Pons (tissue), 1 donor: ENCODE data around the gene TCF12.
A peak's percentile ranks its signal among the peaks of the same experiment; 100 is the strongest.

Experiments used
- DNase-seq: peaks from one replicate; pipeline ENCODE4 v3.0.0-alpha.2; 2016; ENCODE audit warnings: low spot score

TCF12 gene

DNA sequence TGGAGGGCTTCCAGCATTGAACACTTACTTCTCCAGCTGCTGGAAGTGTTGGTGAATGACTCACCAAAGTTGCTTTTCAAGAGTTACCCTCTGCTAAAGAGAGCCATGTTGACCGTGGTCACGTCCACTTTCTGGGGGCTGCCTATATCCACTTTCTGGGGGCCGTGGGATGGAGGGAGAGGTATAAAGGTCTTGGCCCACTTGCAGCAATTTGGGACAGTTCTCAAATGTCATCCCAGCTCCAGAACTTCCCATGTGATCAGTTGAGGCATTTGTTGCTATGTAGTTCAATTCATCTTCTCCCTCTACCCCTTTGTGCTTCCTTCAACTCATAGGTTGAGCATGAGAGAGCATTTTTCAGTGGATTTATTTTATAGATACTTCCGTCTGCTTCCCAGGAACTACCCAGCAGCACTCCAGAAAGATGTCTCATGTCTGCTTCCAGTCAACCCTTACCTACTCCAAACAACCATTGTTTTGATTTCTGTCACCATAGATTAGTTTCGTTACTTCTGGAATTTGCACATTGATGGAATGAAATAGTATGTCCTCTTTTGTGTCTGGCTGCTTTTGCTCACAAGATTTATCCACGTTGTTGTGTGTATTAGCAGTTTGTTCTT, 130.6 kb downstream of the TCF12 start:
- no peak for DNase-seq

DNA sequence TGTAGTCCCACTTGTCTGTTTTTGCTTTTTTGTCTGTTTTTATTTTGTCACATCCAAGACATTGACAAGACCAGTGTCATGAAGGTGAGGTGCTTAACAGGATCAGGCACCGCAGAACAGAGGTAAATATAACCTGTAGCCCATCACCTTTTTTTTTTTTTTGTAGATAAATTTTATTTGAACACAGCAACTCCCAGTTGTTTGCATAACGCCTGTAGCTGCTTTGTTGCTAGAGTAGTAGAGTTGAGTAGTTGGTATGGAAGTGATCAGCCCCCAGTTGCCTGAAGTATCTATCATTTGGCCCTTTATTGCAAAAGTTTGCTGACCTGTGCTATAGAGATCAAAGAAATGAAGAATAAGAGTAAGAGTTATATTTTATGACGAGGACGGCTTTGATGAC, 135.0 kb downstream of the TCF12 start:
- no peak for DNase-seq

DNA sequence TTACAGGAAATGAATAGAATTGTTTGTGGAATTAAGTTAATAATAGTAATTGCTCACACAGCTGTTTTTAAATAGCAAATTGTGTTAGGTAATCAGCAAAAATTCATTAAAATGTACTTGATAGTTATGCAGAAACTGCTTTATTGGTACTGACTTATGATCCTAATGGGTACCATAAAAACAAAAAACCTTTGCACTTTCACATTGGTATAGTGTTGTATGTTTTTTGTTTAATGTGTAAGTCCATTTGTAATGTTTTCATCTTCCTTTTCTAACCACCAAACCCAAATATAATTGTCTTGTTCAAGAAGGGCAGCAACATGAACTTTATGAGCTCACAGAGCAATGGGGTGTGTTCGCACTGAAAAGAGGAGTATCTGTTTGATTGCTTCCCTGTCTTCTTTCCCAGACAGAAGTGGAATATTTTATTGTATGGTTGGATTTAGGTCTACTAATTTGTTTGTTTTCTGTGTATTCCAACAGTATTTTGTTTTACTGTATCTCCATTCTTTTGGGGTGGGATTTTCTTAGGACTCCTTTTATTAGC, 135.8 kb downstream of the TCF12 start:
- no peak for DNase-seq

DNA sequence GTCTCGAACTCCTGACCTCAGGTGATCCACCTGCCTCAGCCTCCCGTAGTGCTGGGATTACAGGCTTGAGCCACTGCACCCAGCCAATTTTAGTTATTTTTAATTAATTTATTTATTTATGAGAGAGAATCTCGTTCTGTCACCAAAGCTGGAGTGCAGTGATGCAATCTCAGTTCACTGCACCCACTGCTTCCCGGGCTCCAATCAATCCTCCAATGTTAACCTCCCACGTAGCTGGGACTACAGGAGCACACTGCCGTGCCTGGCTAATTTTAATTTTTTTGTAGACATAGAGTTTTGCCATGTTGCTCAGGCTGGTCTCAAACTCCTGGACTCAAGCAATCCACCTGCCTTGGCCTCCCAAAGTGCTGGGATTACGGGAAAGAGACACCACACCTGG, 137.9 kb downstream of the TCF12 start:
- DNase-seq, result no peak

DNA sequence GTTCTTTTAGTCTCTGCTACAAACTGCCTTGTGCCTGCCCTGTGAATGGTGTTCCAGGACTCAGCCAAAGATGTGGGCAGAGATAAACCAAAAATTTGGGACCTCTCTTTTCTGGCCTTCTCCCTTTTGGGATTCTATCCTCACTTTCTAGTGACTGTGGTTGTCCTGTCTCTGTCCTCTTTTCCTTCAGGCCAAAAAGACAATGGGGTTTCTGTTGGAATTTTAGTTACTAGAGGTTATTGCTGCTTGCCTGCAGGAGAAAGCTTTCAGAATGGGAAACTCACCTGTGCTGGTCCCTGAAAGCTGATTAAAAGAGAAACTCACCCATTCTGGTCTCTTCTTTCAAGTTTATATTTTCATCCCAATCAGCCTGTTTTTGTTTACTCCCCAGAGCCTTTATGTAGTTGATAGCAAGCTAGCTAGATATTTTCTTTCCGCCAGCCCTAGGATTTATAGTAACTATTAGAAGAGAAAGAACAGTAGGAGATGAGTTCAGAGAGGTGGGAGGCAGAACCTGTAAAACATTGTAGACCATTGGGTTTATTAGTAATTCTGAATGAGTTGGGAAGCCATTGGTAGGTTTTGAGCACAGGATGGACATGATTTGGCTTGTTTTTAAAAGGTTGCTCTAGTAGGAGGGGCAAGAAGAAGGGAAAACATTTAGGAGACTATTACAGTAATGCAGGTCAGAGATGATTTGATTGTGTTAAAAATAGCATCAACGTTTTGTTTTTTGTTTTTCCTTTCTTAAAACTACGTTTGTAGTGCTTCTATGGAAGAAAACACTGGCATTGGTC, 138.9 kb downstream of the TCF12 start:
- no peak for DNase-seq

DNA sequence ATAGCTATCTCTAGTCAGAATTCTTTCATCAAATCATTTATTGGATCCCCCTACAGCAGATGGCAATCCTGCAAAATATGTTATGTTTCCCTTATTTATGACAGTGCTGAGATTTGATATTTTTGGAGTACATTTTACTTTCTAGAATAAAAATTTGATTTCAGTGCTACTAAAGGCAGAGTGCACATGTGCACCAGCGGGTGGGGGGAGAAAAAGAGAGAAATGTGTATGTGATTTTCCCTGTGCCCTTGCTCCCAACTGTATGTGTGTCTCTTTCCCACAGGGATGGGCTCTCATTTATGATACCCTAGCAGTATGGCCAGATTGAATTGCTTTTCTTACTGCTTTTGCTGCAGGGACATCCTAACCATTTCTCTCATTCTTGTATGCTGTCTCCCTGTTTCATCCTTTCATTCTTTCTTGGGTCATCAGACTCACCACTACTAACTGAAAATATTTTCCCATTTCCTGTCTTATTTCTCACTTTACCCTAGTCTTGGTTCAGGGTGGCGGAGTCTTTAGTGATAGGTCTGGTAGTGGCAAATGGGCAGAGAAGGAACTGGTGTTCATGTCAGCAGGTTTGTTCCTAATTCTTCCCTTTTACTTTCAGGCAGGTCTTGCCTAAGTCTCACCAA, 140.7 kb downstream of the TCF12 start:
- DNase-seq, result no peak

DNA sequence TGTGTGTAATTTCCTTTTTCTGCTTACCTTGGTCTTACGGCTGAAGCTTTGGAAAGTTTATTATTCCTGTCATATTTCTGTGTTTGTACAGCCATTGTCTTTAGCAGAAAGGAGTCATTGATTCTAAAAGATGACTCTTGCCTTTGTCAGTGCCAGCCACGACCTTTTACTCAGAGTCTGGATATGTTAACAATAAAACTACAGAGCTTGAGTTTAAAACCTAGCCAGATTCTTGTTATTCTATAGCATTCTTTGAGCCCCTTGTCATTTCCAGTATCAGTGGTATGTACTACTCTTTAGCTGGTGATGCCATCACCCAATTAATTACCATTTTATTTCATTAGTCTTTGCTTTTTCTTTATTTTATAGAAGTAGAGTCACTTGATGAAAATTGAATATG, 142.4 kb downstream of the TCF12 start:
- DNase-seq, result peak; percentile 97

DNA sequence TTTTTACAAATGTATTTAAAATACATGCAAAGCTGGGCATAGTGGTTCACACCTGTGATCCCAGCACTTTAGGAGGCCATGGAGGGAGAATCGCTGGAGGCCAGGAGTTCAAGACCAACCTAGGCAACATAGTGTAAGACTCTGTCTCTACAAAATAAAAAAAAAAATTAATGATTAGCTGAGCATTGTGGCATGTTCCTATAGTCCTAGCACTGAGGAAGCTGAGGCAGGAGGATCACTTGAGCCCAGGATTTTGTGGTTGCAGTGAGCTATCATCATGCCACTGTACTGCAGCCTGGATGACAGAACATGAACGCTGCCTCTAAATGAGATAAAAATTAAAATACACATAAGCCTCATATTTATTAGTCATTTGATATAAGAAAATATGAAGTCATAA, 142.8 kb downstream of the TCF12 start:
- no peak for DNase-seq

DNA sequence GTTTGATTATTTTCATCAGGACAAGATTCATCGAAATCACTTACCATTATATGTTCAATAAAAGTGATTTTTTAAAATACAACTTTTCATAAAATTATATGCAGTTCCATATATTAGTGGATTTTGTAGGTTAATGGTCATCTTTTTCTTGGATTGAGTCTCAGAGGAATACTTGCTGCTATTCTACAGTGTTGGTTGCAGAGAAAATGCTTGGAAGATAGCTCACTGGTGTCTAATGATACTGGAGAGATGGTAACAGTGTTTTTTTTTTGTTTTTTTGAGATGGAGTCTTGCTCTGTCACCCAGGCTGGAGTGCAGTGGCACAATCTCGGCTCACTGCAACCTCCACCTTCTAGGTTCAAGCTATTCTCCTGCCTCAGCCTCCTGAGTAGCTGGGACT, 143.3 kb downstream of the TCF12 start:
- no peak for DNase-seq

DNA sequence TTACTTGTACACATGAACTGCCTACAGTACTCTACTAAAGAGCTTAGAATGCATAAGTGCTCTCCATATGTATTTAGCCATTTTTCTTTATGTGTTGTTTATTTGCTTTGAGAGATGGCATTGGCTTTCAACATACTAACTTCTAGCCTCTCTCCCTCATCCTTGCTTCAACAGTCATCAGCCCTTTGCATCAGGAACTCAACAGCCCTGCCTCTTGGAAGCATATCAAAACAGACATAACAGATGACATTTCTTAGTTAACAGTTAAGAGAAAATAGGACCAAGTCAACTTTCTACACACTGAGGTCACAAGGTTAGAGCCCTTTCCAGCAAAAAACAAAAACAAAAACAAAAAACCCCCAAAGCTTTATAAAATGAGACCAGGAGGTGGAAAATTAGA, 145.6 kb downstream of the TCF12 start:
- no peak for DNase-seq

DNA sequence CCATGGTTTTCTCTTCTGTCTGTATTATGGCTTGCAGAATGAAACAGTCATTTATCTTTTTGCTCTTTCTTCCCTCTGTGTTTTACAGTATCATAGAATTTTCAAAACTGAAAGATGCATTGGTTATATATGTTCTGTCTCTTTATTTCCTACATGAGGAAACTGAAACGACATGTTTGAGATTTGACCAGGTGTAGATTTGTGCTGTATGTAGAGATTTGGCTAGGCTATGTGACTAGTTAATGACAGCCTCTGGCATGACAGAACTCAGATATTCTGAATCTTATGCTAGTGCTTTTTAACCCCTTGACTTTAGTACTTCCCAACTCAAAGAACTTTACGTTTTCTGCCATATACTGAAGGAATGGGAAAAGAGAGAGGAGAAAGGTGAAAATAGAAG, 151.0 kb downstream of the TCF12 start:
- no peak for DNase-seq

DNA sequence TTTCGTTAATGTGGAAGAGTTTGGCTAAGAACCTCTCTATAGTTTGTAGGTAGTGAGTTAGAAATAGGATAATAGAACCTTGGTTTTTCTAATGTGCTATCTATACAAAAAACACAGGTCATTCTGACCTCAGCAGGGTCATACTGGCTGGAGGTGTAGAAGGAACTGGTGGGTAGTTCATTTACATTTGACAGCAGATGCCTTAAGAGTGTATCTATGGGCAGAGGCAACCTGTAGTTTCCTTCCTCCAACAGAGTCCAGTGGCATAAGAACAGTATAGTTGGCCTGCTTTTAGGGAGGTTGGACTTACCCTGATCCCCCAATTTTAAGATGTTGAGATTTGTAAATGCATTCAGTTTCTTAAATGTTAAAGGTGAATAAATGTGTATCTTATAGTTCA, 152.2 kb downstream of the TCF12 start:
- DNase-seq, result no peak

DNA sequence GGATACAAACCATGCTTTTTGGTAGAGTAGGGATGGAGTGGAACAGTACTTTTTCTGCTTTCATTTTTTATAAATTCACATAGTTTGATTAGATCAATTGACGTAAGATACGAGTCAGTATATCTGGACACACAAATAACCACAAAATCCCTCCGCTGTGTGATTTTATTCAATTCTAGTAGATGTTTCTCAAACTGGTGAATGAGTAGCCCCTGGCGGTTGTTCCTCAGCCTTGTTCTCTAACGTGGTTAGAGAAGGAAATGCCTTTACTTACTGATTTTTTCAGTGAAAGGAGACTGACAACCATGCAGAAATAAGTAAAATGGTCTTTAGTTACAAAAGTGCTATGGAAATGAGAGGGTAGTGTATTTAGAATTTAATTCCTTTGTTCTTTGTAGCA, 161.0 kb downstream of the TCF12 start:
- DNase-seq, result peak; percentile 93

DNA sequence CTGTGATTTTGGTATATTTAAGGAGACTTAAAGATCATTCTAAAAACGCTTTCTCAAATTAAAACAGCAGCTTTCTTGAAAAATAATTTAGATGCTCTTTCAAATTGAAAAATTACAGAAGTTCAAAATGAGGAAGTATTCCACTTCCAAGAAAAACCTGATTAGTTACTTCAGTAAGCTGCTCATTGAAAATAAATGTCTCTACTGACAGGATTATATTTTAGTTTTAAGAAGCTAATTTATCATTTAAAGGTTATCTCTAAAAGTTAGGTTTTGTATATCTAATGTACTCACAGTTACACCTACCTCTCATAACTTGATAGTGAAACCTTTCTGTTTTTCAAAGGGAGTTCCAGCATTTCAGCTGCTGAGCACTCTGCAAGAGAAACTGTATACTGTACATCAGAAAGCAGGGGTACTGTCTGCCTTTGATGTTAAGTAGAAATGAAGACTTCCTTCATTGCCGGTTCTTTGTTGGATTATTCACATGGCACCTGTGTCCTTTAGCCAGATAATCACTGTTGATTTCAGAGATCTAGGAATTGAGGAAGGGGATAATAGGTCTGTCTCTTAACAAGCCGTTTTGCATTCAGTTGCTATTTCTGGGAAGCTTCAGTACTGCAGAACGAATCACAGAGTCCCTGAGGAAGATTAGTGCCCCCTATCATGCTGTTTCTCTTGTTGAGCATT, 161.6 kb downstream of the TCF12 start:
- peak; percentile 76 for DNase-seq

DNA sequence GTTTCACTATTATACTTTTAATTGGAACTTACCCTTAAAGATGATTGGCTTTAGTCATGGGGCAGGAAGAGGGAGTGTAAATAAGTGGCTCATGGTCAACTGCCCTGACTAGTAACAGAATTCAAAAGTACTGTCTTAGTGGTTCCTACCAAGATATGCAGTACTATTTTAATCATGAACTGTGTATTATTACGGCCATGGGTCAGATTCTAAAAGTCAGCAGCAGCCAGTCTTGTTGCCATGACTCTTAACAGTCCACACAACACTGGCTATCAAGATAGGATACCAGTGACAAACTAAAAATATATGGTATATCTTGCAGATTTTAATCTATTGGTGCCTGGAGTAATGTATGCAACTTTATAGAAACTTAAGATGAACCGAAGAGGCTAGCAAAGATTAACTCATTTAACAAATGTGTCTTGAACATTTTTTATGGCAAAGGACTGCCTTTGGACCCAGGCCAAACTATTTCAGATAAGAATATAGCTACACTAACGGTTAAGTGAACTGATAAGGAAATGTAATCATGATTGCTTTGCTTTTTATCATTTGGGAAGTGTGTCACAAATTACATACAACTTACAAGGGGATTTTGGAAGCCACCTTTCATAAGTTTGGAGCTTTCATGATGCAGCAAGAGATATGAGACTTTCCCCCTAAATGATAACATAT, 163.7 kb downstream of the TCF12 start:
- no peak for DNase-seq

DNA sequence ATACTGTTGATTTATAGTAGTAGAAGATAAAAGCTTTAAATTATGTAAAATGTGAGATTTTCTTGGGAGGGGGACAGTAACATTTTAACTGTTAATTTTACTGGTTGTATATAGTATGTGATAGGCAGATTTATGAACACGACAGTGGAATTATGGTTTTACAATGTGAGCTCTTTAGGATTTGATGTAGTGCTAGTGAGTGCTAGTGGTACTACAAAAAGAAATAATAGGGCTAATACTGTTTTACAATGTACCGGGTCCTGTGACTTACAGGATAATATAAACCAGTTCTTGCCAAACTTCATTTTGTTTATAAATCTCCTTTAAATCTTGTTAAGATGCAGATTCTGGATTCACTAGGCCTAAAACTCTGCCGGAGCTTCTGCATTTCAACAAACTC, 165.7 kb downstream of the TCF12 start:
- no peak for DNase-seq

DNA sequence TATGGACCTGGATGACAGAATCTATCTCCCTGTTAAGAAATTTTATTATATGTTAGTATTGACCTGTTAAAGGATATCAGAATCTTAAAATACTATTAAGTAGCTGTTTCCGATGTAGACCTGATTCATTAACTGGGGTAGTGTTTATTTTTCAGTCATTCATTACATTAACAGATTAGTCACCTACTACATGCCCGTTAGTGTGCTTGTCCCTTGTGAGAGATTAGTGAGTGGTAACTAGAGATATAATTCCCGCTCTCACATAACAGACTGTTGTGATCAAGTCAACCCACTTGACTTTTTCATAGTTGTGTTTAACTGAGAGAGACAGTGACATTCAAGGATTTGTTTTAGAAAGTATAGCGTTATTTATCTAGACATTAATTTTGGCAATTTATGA, 166.8 kb downstream of the TCF12 start:
- no peak for DNase-seq

DNA sequence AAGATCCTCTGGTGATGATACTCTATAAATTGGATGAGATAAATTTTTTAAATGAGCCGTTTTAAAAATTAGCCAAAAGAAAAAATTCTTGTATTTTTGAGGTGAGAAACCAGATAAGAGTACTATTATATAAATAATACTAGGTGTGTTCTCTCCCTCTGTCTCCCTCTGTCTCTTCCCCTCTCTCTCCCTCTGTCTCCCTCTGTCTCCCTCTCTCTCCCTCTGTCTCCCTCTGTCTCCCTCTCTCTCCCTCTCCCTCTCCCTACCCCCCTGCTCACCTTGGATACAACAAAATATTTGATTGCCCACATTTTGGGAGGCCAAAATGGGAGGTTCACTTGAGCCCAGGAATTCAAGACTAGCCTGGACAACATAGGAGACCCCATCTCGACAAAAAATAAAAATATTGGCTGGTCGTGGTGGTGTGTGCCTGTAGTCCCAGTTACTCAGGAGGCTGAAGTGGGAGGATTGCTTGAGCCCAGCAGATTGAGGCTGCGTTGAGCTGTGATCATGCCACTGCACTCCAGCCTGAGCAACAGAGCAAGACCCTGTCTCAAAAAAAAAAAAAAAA, 168.5 kb downstream of the TCF12 start:
- DNase-seq, result no peak

DNA sequence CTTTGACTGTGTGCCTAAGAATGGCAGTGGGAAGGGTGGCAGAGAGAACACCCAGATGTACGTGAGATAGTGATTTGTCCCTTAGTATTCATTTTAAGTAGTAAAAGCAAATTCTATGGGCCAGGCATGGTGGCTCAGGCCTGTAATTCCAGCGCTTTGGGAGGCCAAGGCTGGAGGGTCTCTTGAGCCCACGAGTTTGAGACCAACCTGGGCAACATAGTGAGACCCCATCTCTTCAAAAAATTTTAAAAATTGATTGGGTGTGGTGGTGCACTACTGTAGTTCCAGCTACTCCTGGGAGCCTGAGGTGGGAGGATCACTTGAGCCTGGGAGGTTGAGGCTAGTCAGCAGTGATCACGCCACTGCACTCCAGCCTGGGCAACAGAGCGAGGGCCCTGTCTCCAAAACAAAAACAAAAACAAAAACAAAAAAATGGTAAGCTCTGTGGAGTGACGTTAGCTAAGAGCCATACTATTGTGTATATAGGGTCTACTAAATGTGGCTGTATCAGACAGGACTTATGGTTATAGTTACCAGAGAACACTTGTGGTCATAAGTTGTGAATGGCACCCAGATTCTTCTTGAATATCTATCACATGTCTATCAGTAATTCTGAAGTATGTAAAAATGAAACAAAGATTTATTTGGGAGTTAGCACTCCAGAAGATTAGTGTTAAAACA, 171.5 kb downstream of the TCF12 start:
- DNase-seq, result no peak

DNA sequence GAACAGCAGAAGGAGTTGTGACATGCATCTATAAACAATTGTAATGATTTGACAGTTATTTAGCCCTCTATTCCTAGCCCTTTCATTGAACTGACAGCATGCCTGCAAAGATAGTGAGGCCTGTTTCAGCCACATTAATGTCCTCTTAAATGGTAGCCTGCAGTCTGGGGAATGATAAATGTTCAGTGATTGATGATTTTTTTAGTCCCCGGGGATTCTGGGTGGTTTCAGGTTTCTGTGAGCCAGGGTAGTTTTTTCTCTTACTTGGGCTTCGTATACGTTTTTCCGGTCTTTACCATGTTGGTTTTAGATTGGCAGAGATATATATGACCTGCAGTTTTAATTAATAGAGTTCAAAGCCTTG, 172.0 kb downstream of the TCF12 start:
- DNase-seq, result no peak

DNA sequence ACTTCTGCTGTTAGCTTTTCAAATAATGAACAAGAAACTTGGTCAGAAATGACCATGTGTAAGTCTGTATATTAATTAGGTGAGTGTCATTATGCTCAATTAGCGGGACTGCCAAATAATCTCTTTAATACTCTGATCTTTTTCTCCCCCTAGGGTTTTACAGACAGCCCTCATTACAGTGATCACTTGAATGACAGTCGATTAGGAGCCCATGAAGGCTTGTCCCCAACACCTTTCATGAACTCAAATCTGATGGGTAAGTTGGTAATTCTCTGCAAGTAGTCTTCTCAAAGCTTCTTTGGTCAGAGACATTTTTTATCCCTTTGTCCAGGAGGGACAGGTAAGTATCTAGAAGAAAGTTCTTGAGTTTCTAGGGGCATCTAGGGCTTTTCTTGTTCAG, 173.2 kb downstream of the TCF12 start:
- no peak for DNase-seq
